Kidney (tissue), 14 donors: Measurements from ENCODE around the gene TBC1D10A. TPM values are rescaled to one million over a fixed set of nuclear protein-coding genes. Genes with fewer than 3 reads are reported as not detected.

Experiments
- DNase-seq, 5 donors: peaks; one replicate each; pipeline ENCODE4 v3.0.0-alpha.2; 2013 to 2020
- FAIRE-seq: peaks from 2 replicates; lab custom pipeline; 2012; peaks lifted over from hg19 to GRCh38; lab: Jason Lieb, UNC
- H3K27ac ChIP-seq, 2 donors: one replicate each; pipeline ENCODE4 v1.7.0; 2013; ENCODE audit warnings: low read depth in 2 of 2, low read length in 2 of 2, inconsistent platforms in 1 of 2
- H3K27me3 ChIP-seq: one replicate; pipeline ENCODE4 v1.7.1; 2013; ENCODE audit warnings: low read length, inconsistent platforms; ENCODE audit not compliant: control insufficient read depth, insufficient read depth
- H3K36me3 ChIP-seq, 3 donors: one replicate each; pipeline versions ENCODE4 v1.7.0 to v1.7.1; 2013; ENCODE audit warnings: low read length in 3 of 3, control low read depth in 1 of 3, inconsistent platforms in 1 of 3; ENCODE audit not compliant: insufficient read depth in 3 of 3, control insufficient read depth in 2 of 3
- H3K4me1 ChIP-seq, 3 donors: one replicate each; pipeline versions ENCODE4 v1.7.0 to v1.7.1; 2013; ENCODE audit warnings: low read length in 3 of 3, inconsistent platforms in 1 of 3, low read depth in 1 of 3; ENCODE audit not compliant: control insufficient read depth in 2 of 3, insufficient read depth in 2 of 3
- H3K4me3 ChIP-seq, 3 donors: one replicate each; pipeline versions ENCODE4 v1.7.0 to v1.8.1; 2013; ENCODE audit warnings: low read length in 3 of 3, control low read depth in 1 of 3, inconsistent platforms in 1 of 3
- H3K9ac ChIP-seq, 3 donors: one replicate each; pipeline versions ENCODE4 v1.7.0 to v1.7.1; 2013; ENCODE audit warnings: low read length in 3 of 3, control low read depth in 1 of 3, inconsistent platforms in 1 of 3
- H3K9me3 ChIP-seq, 3 donors: one replicate each; pipeline versions ENCODE4 v1.7.0 to v1.7.1; 2013; ENCODE audit warnings: low read length in 3 of 3, control low read depth in 1 of 3, inconsistent platforms in 1 of 3; ENCODE audit not compliant: control insufficient read depth in 2 of 3, insufficient read depth in 1 of 3
- CTCF ChIP-seq: IDR thresholded peaks from 3 replicates; pipeline ENCODE4 v1.5.1; 2012; ENCODE audit warnings: mild to moderate bottlenecking, moderate library complexity, borderline replicate concordance; ENCODE audit not compliant: insufficient read depth; ENCODE audit errors: extremely low read depth
- intact Hi-C: fragments of 100-400 bp; cut with DNase I; formaldehyde crosslinking; loops from one replicate; pipeline ENCODE4 v1.11.1; 2022
- polyA plus RNA-seq: library from polyadenylated mRNA; stranded (reverse); fragments of 350-450 nt; fragmentation: Illumina TruSeq; extraction: RNeasy Lipid Tissue Mini Kit (QIAGEN cat#74804); gene quantifications from one replicate; pipeline ENCODE4 v1.2.3, GENCODE V29; 2014; ENCODE audit warnings: low read depth, low replicate concordance; ENCODE audit not compliant: insufficient read depth
- total RNA-seq: library from RNA; stranded (reverse); fragmentation: NEBNext Ultra II Directional; extraction: Animal tissue kit (Norgen Biotek cat#: 25700); gene quantifications from one replicate; pipeline ENCODE4 v1.2.1, GENCODE V29; 2021
- donor health status: control.
- donor health status: control.
- donor health status: control.
- donor health status: control.
- donor health status: control.
- donor health status: DM: yes; HTN: yes; CAD: no.
- donor health status: Normal renal cell carcinoma (clear cell type).

Gene TBC1D10A
- total and polyA plus RNA-seq, 2 donors from 2014 or later, result 31.0 to 34.5 TPM

GRCh38 chr22:30334646-30335045 lies 7.9 kb upstream of the TBC1D10A start:
- H3K27me3 ChIP-seq, result no peaks in the 10 kb centered on the region
- DNase-seq (no peak), FAIRE-seq (no peak)
- no peak overlapping the region for H3K4me3 ChIP-seq
- intact Hi-C loops, result no loop called here
- TF ChIP-seq CTCF, result no peak
- H3K9me3 ChIP-seq, result no peaks in the 10 kb centered on the region
- no peak overlapping the region for H3K27ac ChIP-seq
- peaks cover 12 to 71% (median 62%) of the 10 kb centered on the region in 3 donors for H3K36me3 ChIP-seq
- H3K9ac ChIP-seq, result no peak overlapping the region
- H3K4me1 ChIP-seq, result no peaks in the 10 kb centered on the region

GRCh38 chr22:30333707-30334087 lies 7.0 kb upstream of the TBC1D10A start:
- Histone ChIP-seq H3K27me3 (no peaks in the 10 kb centered on the region), H3K4me3 (no peak overlapping the region), H3K9me3 (no peaks in the 10 kb centered on the region), H3K9ac (no peak overlapping the region), H3K27ac (no peak overlapping the region), H3K36me3 (peaks cover 12 to 61% (median 53%) of the 10 kb centered on the region in 3 donors), H3K4me1 (no peaks in the 10 kb centered on the region)
- FAIRE-seq (no peak), DNase-seq (no peak)
- intact Hi-C loops, result no loop called here
- TF ChIP-seq CTCF, result no peak

GRCh38 chr22:30332994-30333706 lies 6.4 kb upstream of the TBC1D10A start:
- intact Hi-C loops, result no loop called here
- Histone ChIP-seq H3K27ac (no peak overlapping the region), H3K4me1 (no peaks in the 10 kb centered on the region), H3K4me3 (no peak overlapping the region), H3K9me3 (no peaks in the 10 kb centered on the region), H3K27me3 (no peaks in the 10 kb centered on the region), H3K36me3 (peaks cover 12 to 57% (median 49%) of the 10 kb centered on the region in 3 donors), H3K9ac (no peak overlapping the region)
- no peak for DNase-seq
- FAIRE-seq, result no peak
- no peak for TF ChIP-seq CTCF
